BE2C (cell line): ENCODE measurements around the gene IQCE.

ENCODE experiments used
- DNase-seq: peaks from one replicate; pipeline ENCODE4 v3.0.0-alpha.2; 2020
- H3K27me3 ChIP-seq: fragments of 250-450 bp; sonication (Bioruptor Pico); 2 replicates; pipeline ENCODE4 v1.5.1; 2020; ENCODE audit warnings: mild to moderate bottlenecking
- H3K36me3 ChIP-seq: fragments of 250-450 bp; sonication (Bioruptor Pico); 2 replicates; pipeline ENCODE4 v1.5.1; 2020; ENCODE audit warnings: mild to moderate bottlenecking
- H3K4me1 ChIP-seq: fragments of 250-450 bp; sonication (Bioruptor Pico); 2 replicates; pipeline ENCODE4 v1.5.1; 2020
- H3K4me3 ChIP-seq: 2 replicates; pipeline ENCODE4 v1.5.1; 2011; ENCODE audit warnings: low read depth, low read length
- H3K9me3 ChIP-seq: fragments of 250-450 bp; sonication (Bioruptor Pico); 2 replicates; pipeline ENCODE4 v1.5.1; 2020
- TF ChIP-seq, protein P1 (sequence below): IDR thresholded peaks from 2 replicates; pipeline ENCODE4 v1.5.1; 2012; ENCODE audit warnings: mild to moderate bottlenecking, low read depth, low read length

Gene IQCE

DNA sequence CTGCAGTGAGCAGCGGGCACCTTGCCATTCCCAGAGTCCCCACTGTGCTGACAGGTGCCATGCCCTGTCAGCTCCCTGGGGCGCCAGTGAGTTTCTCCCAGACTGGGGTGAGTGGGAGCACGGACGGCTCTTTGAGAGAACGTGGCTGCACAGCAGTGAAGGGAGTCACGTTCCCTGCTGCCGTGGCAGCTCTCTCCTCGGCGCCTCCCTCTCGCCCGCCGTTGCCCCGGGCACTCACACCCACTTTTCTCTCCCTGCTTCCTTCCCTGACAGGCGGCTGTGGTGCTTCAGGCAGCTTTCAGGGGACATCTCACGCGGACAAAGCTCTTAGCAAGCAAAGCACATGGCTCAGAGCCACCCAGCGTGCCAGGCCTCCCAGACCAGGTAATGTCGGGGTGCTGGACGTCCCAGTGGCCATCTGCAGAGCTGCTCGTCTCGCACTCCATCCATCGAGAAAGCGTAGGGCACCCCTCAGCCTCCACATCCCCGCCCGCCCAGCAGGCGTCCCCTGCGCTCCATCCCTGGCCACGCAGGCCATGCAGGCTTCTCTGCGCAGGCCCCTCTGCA, 45.9 kb downstream of the IQCE start:
- Histone ChIP-seq H3K4me3 (no peak overlapping the region), H3K27me3 (no peaks in the 10 kb centered on the region), H3K4me1 (peaks cover 16% of the 10 kb centered on the region), H3K36me3 (peaks cover 5% of the 10 kb centered on the region), H3K9me3 (no peaks in the 10 kb centered on the region)
- TF ChIP-seq, protein P1, sequence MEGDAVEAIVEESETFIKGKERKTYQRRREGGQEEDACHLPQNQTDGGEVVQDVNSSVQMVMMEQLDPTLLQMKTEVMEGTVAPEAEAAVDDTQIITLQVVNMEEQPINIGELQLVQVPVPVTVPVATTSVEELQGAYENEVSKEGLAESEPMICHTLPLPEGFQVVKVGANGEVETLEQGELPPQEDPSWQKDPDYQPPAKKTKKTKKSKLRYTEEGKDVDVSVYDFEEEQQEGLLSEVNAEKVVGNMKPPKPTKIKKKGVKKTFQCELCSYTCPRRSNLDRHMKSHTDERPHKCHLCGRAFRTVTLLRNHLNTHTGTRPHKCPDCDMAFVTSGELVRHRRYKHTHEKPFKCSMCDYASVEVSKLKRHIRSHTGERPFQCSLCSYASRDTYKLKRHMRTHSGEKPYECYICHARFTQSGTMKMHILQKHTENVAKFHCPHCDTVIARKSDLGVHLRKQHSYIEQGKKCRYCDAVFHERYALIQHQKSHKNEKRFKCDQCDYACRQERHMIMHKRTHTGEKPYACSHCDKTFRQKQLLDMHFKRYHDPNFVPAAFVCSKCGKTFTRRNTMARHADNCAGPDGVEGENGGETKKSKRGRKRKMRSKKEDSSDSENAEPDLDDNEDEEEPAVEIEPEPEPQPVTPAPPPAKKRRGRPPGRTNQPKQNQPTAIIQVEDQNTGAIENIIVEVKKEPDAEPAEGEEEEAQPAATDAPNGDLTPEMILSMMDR = 0 out of 2 replicates have a peak, but pooled peaks have one; percentile 13
- no peak for DNase-seq

DNA sequence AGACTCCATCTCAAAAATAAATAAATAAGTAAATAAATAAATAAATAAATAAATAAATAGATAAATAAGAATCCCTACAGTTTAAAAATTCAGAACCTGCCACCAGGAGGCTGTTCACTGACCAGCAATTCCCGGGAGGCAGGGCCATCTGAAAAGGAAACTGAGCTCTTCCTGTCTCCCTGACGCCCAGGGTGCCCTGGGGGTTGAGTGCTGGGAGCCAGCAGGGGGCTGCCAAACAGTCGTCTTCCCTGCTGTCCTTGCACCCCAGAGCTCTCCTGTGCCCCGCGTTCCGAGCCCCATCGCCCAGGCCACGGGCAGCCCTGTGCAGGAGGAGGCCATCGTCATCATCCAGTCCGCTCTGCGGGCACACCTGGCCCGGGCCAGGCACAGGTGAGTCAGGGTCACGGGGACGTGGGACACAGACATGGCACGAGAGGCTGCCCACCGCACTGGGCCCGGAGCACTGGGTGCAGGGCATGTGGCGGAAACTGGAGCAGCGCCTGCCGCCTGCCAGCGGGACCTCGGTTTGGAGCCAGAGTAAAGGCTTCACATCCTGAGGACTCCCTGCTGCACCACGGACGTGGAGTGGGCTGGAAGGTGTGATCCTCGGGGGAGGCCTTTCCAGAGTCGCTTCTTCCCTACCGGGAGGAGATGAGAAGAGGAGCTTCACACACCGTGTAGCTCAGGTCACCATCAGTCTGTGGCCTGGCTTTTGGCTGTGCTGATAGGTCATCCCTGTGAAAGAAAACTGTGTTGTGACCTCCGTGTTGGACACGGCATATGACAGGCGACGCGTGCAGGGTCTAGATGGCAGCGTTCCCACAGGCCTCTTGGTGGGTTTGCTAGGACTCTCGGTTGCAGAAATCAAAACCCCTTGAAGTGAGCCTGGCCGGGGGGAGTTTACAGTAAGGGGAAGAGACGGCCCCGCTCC, 47.1 kb downstream of the IQCE start:
- Histone ChIP-seq H3K4me3 (no peak overlapping the region), H3K4me1 (peaks cover 16% of the 10 kb centered on the region), H3K36me3 (peaks cover 2% of the 10 kb centered on the region; the same call in 1 of the 2 replicates), H3K27me3 (no peaks in the 10 kb centered on the region), H3K9me3 (no peaks in the 10 kb centered on the region)
- TF ChIP-seq, protein P1 = no peak; the same call in 1 of the 2 replicates
- DNase-seq = no peak

DNA sequence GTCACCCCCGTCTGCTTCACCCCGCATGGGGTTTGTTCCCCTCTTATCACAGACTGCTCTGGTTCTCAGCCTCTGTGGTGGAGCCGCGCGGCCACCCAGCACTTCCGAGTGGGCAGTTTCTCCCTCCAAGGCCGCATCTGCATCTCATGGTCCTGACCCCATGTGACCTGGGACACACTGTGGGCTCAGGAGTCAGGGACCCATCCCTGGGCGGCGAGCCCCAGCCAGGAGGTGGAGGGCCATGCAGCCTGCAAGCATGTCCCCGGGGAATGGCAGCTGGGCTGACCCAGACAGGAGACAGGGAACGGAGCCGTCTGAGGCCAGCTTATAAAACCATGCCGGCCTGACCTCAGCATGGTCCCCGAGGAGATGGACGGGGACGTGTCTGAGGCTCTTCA, 47.8 kb downstream of the IQCE start:
- no peak overlapping the region for H3K4me3 ChIP-seq
- H3K4me1 ChIP-seq = peaks cover 16% of the 10 kb centered on the region
- TF ChIP-seq, protein P1 = no peak
- no peaks in the 10 kb centered on the region for H3K9me3 ChIP-seq
- DNase-seq = peak; percentile 66
- H3K27me3 ChIP-seq = no peaks in the 10 kb centered on the region
- no peaks in the 10 kb centered on the region for H3K36me3 ChIP-seq

DNA sequence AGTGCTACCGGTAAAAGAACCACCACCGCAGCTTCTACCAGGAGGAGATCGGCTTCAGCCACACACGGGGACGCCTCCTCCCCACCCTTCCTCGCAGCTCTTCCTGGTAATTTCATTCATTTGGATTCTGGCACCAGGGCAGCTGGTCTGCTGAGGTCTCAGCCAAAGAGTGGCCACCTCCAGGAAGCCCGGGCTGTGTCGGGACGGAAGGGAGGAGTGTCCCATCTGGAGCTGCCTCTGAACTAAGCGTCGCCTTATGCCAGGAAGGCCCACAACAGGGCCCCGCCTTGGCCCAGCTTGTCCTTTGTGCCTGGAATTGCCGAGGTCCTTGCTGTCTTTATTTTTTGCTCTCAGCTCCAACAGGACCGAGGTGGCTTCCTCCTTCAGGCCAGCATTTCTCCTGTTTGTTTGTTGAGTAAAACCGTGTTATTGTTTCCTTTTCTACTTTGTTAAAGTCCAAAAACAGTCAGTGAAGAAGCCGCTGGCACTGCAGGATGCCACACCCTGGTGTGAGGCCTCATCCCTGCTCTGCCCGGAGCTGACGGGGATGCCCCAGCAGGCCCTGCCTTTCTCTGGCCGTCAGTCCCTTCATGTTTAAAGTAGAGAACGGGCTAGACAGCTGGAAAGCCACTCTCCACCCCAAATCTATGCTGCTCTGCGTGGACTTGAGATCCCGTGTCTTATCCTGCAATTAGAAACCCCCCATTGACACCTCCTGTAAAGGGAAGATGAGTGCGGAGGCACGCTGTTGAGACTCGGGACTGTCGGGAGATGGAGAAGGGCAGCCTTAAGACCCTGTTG, 48.5 kb downstream of the IQCE start:
- no peak for DNase-seq
- H3K27me3 ChIP-seq = no peaks in the 10 kb centered on the region
- TF ChIP-seq, protein P1 = no peak
- H3K9me3 ChIP-seq = no peaks in the 10 kb centered on the region
- no peak overlapping the region for H3K4me3 ChIP-seq
- no peaks in the 10 kb centered on the region for H3K36me3 ChIP-seq
- H3K4me1 ChIP-seq = peaks cover 16% of the 10 kb centered on the region

DNA sequence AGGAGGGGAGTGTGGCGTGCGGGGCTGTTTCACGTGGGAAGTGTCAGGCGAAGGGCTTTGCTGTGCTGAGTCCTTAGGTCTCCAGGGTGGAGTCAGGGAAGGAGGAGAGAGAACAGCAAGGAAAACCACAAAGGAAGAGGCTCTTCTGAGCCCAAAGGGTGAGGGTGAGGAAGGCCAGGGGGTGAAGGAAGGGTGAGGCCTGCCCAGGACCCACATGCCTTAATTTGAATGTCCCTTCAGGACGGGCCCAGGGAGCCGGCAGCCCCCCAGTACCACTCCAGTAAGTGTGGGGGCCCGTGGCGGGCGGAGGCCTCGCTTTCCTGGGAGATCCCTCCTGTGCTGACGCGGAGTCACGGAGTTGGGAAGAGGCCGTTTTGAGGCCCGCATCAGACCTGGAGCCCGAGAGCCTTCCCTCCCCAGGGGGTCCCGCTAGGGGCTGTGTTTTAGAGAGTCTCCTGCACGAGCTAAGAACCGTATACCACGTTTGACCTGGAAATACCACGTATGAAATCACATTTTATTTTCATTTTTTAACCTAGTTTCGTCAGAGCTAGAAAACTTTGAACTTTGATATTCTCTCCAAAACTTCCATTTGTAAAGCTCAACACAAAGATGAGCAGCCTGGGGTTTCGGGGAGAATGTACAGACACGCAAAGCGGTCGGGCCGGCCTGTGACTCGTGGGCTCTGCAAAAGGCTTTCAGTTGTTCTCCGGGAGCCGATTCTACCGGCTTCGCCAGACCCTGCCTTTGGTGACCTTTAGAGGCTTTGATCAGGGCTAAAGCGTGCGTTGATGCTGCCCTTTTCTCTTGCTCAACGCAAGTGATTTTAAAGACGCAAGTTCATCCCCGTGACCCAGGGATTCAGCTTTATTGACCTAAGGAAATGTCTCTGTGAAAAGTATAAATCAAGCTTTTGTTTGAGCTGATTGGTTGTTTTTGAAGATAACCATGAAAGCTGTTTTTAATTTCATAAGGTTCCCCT, 49.4 kb downstream of the IQCE start:
- Histone ChIP-seq H3K36me3 (no peaks in the 10 kb centered on the region), H3K4me3 (no peak overlapping the region), H3K4me1 (peaks cover 20% of the 10 kb centered on the region), H3K9me3 (no peaks in the 10 kb centered on the region), H3K27me3 (no peaks in the 10 kb centered on the region)
- no peak for DNase-seq
- TF ChIP-seq, protein P1 = no peak
